AG10803 (cell line): ENCODE data around the gene UMODL1.

Experiments used
- DNase-seq: peaks from one replicate; pipeline ENCODE4 v3.0.0; 2010; ENCODE audit warnings: low read depth
- H3K4me3 ChIP-seq: 2 replicates; pipeline ENCODE4 v1.5.1; 2011; ENCODE audit warnings: mild to moderate bottlenecking, low read length, control low read depth
- TF ChIP-seq, protein P1 (sequence below): conservative IDR thresholded peaks from 2 replicates; pipeline ENCODE4 v1.5.1; 2011; ENCODE audit warnings: mild to moderate bottlenecking, low read length, control low read depth, inconsistent platforms

The UMODL1 gene

GRCh38 chr21:42125571-42126544, 54.7 kb downstream of the UMODL1 start:
- no peak overlapping the region for H3K4me3 ChIP-seq
- peak; percentile 69 for DNase-seq
- TF ChIP-seq, protein P1, sequence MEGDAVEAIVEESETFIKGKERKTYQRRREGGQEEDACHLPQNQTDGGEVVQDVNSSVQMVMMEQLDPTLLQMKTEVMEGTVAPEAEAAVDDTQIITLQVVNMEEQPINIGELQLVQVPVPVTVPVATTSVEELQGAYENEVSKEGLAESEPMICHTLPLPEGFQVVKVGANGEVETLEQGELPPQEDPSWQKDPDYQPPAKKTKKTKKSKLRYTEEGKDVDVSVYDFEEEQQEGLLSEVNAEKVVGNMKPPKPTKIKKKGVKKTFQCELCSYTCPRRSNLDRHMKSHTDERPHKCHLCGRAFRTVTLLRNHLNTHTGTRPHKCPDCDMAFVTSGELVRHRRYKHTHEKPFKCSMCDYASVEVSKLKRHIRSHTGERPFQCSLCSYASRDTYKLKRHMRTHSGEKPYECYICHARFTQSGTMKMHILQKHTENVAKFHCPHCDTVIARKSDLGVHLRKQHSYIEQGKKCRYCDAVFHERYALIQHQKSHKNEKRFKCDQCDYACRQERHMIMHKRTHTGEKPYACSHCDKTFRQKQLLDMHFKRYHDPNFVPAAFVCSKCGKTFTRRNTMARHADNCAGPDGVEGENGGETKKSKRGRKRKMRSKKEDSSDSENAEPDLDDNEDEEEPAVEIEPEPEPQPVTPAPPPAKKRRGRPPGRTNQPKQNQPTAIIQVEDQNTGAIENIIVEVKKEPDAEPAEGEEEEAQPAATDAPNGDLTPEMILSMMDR = peak; percentile 19

GRCh38 chr21:42127164-42128150, 56.3 kb downstream of the UMODL1 start:
- no peak for DNase-seq
- TF ChIP-seq, protein P1 = no peak
- no peak overlapping the region for H3K4me3 ChIP-seq

GRCh38 chr21:42129300-42130266, 58.5 kb downstream of the UMODL1 start:
- DNase-seq = no peak
- H3K4me3 ChIP-seq = no peak overlapping the region
- TF ChIP-seq, protein P1 = no peak

GRCh38 chr21:42130441-42130840, 59.3 kb downstream of the UMODL1 start:
- TF ChIP-seq, protein P1 = no peak
- DNase-seq = no peak
- H3K4me3 ChIP-seq = no peak overlapping the region

GRCh38 chr21:42132183-42132582, 61.1 kb downstream of the UMODL1 start:
- TF ChIP-seq, protein P1 = no peak
- H3K4me3 ChIP-seq = no peak overlapping the region
- DNase-seq = no peak

DNA sequence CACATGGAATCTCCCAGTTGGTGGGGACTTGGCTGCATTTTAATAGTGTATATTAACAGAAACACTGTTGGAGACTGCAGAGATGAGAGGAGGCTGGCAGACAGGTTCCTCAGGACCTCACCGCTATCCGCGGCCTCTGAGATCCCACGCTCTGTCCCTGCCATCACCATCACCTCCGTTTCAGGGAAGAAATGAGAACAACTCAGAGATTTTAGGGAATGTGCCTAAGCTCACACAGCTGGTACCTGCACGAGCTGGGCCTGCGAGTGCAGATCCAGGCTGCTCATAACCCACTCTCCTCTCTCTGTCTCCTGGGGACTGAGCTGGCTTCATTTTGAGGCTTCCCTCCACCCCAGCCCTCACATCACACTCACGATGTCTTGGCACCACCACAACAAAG, 62.0 kb downstream of the UMODL1 start:
- no peak overlapping the region for H3K4me3 ChIP-seq
- no peak for DNase-seq
- TF ChIP-seq, protein P1 = no peak
